PC-3 (cell line): ENCODE results near the gene SQOR. TPM values are rescaled to one million over a fixed set of nuclear protein-coding genes. Genes with fewer than 3 reads are reported as not detected.

ENCODE experiments used
- ATAC-seq: fragments of 200-7000 bp; cut with Tn5 transposase; 2 replicates; pipeline ENCODE4 v1.9.1; 2020; ENCODE audit warnings: mild to moderate bottlenecking, moderate library complexity
- BruUV-seq: library from RNA; stranded (reverse); fragments of 400-500 nt; replicated peaks from 2 replicates; lab custom pipeline; 2021; lab: Mats Ljungman, UMichigan
- CTCF ChIA-PET: fragments of 300-600 bp; sonication (Branson Sonifier 250); formaldehyde crosslinking; loops from one replicate; lab custom pipeline; 2022; ENCODE audit warnings: antibody characterized with exemption; lab: Charles Lee
- POLR2A ChIA-PET: fragments of 300-600 bp; sonication (Branson Sonifier 250); formaldehyde crosslinking; loops from one replicate; lab custom pipeline; 2022; ENCODE audit warnings: antibody characterized with exemption; ENCODE audit not compliant: unreplicated experiment; lab: Charles Lee
- DNase-seq: peaks from one replicate; pipeline ENCODE4 v3.0.0-alpha.2; 2015
- H2AFZ ChIP-seq: fragments of 300-600 bp; sonication (generic); 2 replicates; pipeline ENCODE4 v1.6.0; 2016; ENCODE audit warnings: antibody characterized with exemption, low read length
- H3F3A ChIP-seq: fragments of 300-600 bp; sonication (generic); one replicate; pipeline ENCODE4 v1.6.0; 2017; ENCODE audit warnings: antibody characterized with exemption, low read length, control low read depth, mild to moderate bottlenecking; ENCODE audit not compliant: unreplicated experiment
- H3K27ac ChIP-seq: fragments of 300-600 bp; sonication (generic); 2 replicates; pipeline ENCODE4 v1.5.1; 2016; ENCODE audit warnings: mild to moderate bottlenecking, low read length
- H3K27me3 ChIP-seq: fragments of 300-600 bp; sonication (generic); 2 replicates; pipeline ENCODE4 v1.6.1; 2016; ENCODE audit warnings: low read length, mixed read lengths
- H3K36me3 ChIP-seq: fragments of 300-600 bp; sonication (generic); 2 replicates; pipeline ENCODE4 v1.6.1; 2016; ENCODE audit warnings: low read depth, mixed run types, low read length, mixed read lengths
- H3K4me1 ChIP-seq: fragments of 300-600 bp; sonication (generic); 2 replicates; pipeline ENCODE4 v1.5.1; 2016; ENCODE audit warnings: low read length; ENCODE audit not compliant: insufficient read depth
- H3K4me2 ChIP-seq: fragments of 300-600 bp; sonication (generic); 2 replicates; pipeline ENCODE4 v1.6.0; 2016; ENCODE audit warnings: low read length
- H3K4me3 ChIP-seq: fragments of 300-600 bp; sonication (generic); 2 replicates; pipeline ENCODE4 v1.5.1; 2016; ENCODE audit warnings: mild to moderate bottlenecking, low read length, mixed read lengths
- H3K79me2 ChIP-seq: fragments of 300-600 bp; sonication (generic); 2 replicates; pipeline ENCODE4 v1.6.1; 2017; ENCODE audit warnings: low read length, mixed read lengths
- H3K9ac ChIP-seq: fragments of 300-600 bp; sonication (generic); 2 replicates; pipeline ENCODE4 v1.6.0; 2016; ENCODE audit warnings: mild to moderate bottlenecking, low read length
- H3K9me2 ChIP-seq: fragments of 300-600 bp; sonication (generic); replicated peaks from 2 replicates; pipeline ENCODE4 v1.6.1; 2016; ENCODE audit warnings: mixed run types, low read length, mixed read lengths
- H3K9me3 ChIP-seq: fragments of 300-600 bp; sonication (generic); 2 replicates; pipeline ENCODE4 v1.6.1; 2016; ENCODE audit warnings: low read length, mixed read lengths
- H4K20me1 ChIP-seq: fragments of 300-600 bp; sonication (generic); 2 replicates; pipeline ENCODE4 v1.6.1; 2016; ENCODE audit warnings: low read length, mixed read lengths
- CTCF ChIP-seq: fragments of 300-600 bp; sonication (generic); conservative IDR thresholded peaks from 2 replicates; pipeline ENCODE4 v1.5.1; 2017; ENCODE audit warnings: antibody characterized with exemption, low read depth, mild to moderate bottlenecking, low read length
- EZH2 ChIP-seq: fragments of 300-600 bp; sonication (generic); IDR thresholded peaks from one replicate; pipeline ENCODE4 v1.6.1; 2017; ENCODE audit warnings: antibody characterized with exemption, mild to moderate bottlenecking, low read length; ENCODE audit not compliant: unreplicated experiment
- EZH2phosphoT487 ChIP-seq: fragments of 300-600 bp; sonication (generic); IDR thresholded peaks from 2 replicates; pipeline ENCODE4 v1.6.1; 2018; ENCODE audit warnings: mild to moderate bottlenecking, antibody characterized with exemption, low read length, borderline replicate concordance
- intact Hi-C: fragments of 100-400 bp; cut with micrococcal nuclease; formaldehyde crosslinking; loops from 2 replicates; pipeline ENCODE4 v1.9.0; 2023
- total RNA-seq: library from RNA; depleted of rRNA; stranded (reverse); fragments of >200 nt; gene quantifications from 2 replicates; pipeline ENCODE4 v1.2.3, GENCODE V29; 2014

The SQOR gene
- total RNA-seq, 1 experiment from 2014 or later: 86.1 TPM

DNA sequence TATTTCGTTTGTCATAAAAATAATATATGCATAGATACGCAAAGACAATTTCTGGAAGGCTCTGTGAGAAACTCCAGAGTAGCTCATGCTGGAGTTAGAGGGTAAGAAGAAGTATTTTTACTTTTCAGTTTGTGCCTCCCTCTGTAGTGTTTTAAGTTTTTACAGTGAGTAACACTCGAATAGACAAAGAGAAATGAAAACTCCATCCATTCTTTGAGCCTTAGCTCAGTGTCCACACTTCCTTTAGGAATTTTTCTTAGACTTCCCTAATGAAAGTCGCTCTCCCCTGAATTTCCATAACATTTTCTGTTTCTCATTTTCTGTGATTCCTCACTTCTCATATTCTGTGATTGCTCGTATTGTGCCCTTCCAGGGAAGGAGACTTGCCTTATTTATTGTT lies 45.6 kb upstream of the SQOR start:
- POLR2A ChIA-PET: interaction anchor here (0.6 kb wide), 1 partner anchor 22 kb away, joined by 3 read pairs; no protein-coding TSS in a partner anchor
- no TSS peak for BruUV-seq

DNA sequence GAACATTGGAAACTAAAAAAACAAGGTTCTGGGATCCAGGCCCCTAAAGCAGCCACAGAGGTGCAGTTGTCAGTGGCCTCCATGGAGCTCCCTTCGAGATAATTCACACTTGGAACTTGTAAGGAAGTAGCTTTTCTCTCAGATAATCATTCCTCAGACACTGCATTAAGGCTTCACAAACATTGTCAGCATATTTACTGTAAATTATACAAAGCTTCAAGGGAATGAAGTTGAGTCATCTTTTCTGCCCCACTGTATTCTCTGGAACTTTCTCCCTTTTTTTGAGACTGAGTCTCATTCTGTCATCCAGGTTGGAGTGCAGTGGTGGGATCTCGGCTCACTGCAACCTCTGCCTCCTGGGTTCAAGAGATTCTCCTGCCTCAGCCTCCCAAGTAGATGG lies 40.5 kb upstream of the SQOR start:
- Histone ChIP-seq H3F3A (no peaks in the 10 kb centered on the region), H3K9ac (no peak overlapping the region), H3K79me2 (peaks cover 49% of the 10 kb centered on the region), H3K4me1 (peaks cover 28% of the 10 kb centered on the region), H2AFZ (no peak overlapping the region), H3K9me2 (no peaks in the 10 kb centered on the region), H4K20me1 (no peaks in the 10 kb centered on the region), H3K9me3 (no peaks in the 10 kb centered on the region), H3K4me2 (no peak overlapping the region), H3K4me3 (no peak overlapping the region), H3K36me3 (no peaks in the 10 kb centered on the region), H3K27me3 (no peaks in the 10 kb centered on the region), H3K27ac (peak overlapping the region; percentile 44; the same call in 1 of the 2 replicates)
- TF ChIP-seq EZH2 (no peak), CTCF (no peak), EZH2phosphoT487 (no peak)
- CTCF ChIA-PET: interaction anchor here (1.0 kb wide), 1 partner anchor 136 kb away, joined by 3 read pairs; no protein-coding TSS in a partner anchor
- peak; percentile 31 for ATAC-seq
- intact Hi-C loops: no loop called here
- POLR2A ChIA-PET: no interaction called here
- no peak for DNase-seq
- no TSS peak for BruUV-seq

More for the DNA sequence above, 45.6 kb upstream of the SQOR start:
- Histone ChIP-seq H3K4me3 (peak overlapping the region; percentile 98), H3K4me1 (peaks cover 37% of the 10 kb centered on the region), H3K9me2 (no peaks in the 10 kb centered on the region), H3K4me2 (peak overlapping the region; percentile 96), H3K79me2 (peaks cover 60% of the 10 kb centered on the region), H3F3A (no peaks in the 10 kb centered on the region), H3K9me3 (no peaks in the 10 kb centered on the region), H3K27me3 (no peaks in the 10 kb centered on the region), H3K27ac (no peak overlapping the region), H3K36me3 (no peaks in the 10 kb centered on the region), H4K20me1 (no peaks in the 10 kb centered on the region; the same call in 1 of the 2 replicates), H2AFZ (no peak overlapping the region), H3K9ac (no peak overlapping the region)
- CTCF ChIA-PET: interaction anchor here (1.1 kb wide), 1 partner anchor 23 kb away, joined by 3 read pairs; no protein-coding TSS in a partner anchor
- TF ChIP-seq EZH2 (no peak), EZH2phosphoT487 (no peak)
- DNase-seq (no peak), ATAC-seq (no peak)
- intact Hi-C loops: no loop called here

GRCh38 chr15:45594835-45595530 lies 39.8 kb upstream of the SQOR start:
- Histone ChIP-seq H3K4me1 (peaks cover 24% of the 10 kb centered on the region), H3K4me3 (no peak overlapping the region), H3F3A (no peaks in the 10 kb centered on the region), H3K36me3 (no peaks in the 10 kb centered on the region), H3K9me3 (no peaks in the 10 kb centered on the region), H2AFZ (no peak overlapping the region), H3K79me2 (peaks cover 43% of the 10 kb centered on the region), H3K9ac (no peak overlapping the region), H4K20me1 (no peaks in the 10 kb centered on the region), H3K9me2 (no peaks in the 10 kb centered on the region), H3K27ac (peak overlapping the region; percentile 44), H3K27me3 (no peaks in the 10 kb centered on the region), H3K4me2 (peak overlapping the region; percentile 57)
- ATAC-seq: peak; percentile 66
- intact Hi-C loops: no loop called here
- BruUV-seq: no TSS peak
- TF ChIP-seq EZH2 (no peak), CTCF (no peak)
- ChIA-PET POLR2A (no interaction called here), CTCF (interaction anchor here (0.6 kb wide), 1 partner anchor 17 kb away, joined by 4 read pairs; no protein-coding TSS in a partner anchor)
- DNase-seq: peak; percentile 52
